Measurements from ENCODE around the gene ARHGDIB. TPM values are rescaled to one million over a fixed set of nuclear protein-coding genes. Genes with fewer than 3 reads are reported as not detected.

ARHGDIB gene
- total and polyA plus RNA-seq, 10 of the 15 experiments (the other 5 are each of a cell fraction or from before 2014, with no cell fraction given), result 796 to 2,849 (median 1,346) TPM

DNA sequence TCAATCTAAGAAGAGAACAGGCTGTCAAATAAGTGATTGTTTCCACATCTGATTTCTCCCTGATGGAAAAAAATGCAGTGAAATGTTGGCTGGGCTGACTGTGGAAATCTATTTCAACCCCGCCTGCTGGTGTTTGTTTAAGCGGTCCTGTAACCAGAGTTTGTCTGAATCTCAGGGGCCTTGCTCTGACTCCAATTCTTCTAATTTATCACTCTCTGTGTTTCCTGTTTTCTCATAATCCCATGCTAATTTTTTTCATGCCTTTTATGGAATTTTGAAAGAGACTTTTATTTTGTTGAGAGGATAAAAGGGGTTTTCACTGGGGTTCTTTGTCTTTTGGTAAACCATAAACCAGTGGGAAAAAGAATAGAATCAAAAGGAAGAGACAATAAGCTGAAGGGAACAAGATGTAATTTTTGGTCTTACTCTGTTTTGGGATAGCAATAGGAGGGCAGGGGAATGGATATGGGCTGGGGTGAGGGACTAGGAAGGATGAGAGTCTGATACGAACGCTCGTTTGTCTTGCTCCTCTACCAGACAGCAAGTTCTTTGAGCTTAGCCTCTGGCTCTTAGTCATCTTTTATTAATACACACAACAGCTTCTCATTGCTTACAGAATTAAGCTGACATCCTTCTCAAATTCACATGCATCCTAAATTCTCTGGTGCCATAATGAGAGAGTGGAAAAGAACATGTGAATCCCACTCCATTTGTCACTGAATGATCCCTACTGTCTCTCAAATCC is 67.7 kb downstream of the ARHGDIB start (continued):
- TF ChIP-seq, protein P1, sequence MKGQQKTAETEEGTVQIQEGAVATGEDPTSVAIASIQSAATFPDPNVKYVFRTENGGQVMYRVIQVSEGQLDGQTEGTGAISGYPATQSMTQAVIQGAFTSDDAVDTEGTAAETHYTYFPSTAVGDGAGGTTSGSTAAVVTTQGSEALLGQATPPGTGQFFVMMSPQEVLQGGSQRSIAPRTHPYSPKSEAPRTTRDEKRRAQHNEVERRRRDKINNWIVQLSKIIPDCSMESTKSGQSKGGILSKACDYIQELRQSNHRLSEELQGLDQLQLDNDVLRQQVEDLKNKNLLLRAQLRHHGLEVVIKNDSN (IDR thresholded peaks at IDR 0.05; ENCODE audit: borderline replicate concordance, extremely low read length, insufficient read depth, low read depth, low read length), result no peak
- TF ChIP-seq, protein P2, sequence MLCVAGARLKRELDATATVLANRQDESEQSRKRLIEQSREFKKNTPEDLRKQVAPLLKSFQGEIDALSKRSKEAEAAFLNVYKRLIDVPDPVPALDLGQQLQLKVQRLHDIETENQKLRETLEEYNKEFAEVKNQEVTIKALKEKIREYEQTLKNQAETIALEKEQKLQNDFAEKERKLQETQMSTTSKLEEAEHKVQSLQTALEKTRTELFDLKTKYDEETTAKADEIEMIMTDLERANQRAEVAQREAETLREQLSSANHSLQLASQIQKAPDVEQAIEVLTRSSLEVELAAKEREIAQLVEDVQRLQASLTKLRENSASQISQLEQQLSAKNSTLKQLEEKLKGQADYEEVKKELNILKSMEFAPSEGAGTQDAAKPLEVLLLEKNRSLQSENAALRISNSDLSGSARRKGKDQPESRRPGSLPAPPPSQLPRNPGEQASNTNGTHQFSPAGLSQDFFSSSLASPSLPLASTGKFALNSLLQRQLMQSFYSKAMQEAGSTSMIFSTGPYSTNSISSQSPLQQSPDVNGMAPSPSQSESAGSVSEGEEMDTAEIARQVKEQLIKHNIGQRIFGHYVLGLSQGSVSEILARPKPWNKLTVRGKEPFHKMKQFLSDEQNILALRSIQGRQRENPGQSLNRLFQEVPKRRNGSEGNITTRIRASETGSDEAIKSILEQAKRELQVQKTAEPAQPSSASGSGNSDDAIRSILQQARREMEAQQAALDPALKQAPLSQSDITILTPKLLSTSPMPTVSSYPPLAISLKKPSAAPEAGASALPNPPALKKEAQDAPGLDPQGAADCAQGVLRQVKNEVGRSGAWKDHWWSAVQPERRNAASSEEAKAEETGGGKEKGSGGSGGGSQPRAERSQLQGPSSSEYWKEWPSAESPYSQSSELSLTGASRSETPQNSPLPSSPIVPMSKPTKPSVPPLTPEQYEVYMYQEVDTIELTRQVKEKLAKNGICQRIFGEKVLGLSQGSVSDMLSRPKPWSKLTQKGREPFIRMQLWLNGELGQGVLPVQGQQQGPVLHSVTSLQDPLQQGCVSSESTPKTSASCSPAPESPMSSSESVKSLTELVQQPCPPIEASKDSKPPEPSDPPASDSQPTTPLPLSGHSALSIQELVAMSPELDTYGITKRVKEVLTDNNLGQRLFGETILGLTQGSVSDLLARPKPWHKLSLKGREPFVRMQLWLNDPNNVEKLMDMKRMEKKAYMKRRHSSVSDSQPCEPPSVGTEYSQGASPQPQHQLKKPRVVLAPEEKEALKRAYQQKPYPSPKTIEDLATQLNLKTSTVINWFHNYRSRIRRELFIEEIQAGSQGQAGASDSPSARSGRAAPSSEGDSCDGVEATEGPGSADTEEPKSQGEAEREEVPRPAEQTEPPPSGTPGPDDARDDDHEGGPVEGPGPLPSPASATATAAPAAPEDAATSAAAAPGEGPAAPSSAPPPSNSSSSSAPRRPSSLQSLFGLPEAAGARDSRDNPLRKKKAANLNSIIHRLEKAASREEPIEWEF (IDR thresholded peaks at IDR 0.05; ENCODE audit: insufficient replicate concordance, low read depth, low read length), result no peak
- TF ChIP-seq, protein P3, sequence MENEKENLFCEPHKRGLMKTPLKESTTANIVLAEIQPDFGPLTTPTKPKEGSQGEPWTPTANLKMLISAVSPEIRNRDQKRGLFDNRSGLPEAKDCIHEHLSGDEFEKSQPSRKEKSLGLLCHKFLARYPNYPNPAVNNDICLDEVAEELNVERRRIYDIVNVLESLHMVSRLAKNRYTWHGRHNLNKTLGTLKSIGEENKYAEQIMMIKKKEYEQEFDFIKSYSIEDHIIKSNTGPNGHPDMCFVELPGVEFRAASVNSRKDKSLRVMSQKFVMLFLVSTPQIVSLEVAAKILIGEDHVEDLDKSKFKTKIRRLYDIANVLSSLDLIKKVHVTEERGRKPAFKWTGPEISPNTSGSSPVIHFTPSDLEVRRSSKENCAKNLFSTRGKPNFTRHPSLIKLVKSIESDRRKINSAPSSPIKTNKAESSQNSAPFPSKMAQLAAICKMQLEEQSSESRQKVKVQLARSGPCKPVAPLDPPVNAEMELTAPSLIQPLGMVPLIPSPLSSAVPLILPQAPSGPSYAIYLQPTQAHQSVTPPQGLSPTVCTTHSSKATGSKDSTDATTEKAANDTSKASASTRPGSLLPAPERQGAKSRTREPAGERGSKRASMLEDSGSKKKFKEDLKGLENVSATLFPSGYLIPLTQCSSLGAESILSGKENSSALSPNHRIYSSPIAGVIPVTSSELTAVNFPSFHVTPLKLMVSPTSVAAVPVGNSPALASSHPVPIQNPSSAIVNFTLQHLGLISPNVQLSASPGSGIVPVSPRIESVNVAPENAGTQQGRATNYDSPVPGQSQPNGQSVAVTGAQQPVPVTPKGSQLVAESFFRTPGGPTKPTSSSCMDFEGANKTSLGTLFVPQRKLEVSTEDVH (IDR thresholded peaks at IDR 0.05; ENCODE audit: low read depth, partially characterized antibody), result no peak

Data from GM12878 (cell line).